Activated CD8-positive, alpha-beta memory T cell treated with anti-CD3 and anti-CD28 coated beads, Interleukin-2, amount 50 U/mL, for 1 hour (primary cell): ENCODE measurements around the gene PPP1CB.
"Not testable (repeated sequence)": the region's sequence is repeated elsewhere in the genome, so short reads cannot be mapped to it uniquely, and the experiment has no call there.

Source experiments
- DNase-seq: peaks from one replicate; pipeline ENCODE4 v3.0.0-alpha.2; 2020; ENCODE audit errors: extremely low read depth

PPP1CB gene

GRCh38 chr2:28751252-28751955 lies at the start of gene PPP1CB:
PPP1CB (plus strand) TSS chr2:28751830; CDS start chr2:28752125, 295 bp downstream.
- peak; percentile 89 for DNase-seq

GRCh38 chr2:28702415-28702861 lies 49.2 kb upstream of the PPP1CB start:
- no peak for DNase-seq

GRCh38 chr2:28702878-28703277 lies 48.8 kb upstream of the PPP1CB start:
- DNase-seq, result no peak

GRCh38 chr2:28704621-28705020 lies 47.0 kb upstream of the PPP1CB start:
- DNase-seq, result no peak

- DNase-seq, result no peak
Observed at GRCh38 chr2:28705751-28706440, 45.7 kb upstream of the PPP1CB start.

GRCh38 chr2:28707592-28707991 lies 44.0 kb upstream of the PPP1CB start:
- no peak for DNase-seq

GRCh38 chr2:28709101-28709500 lies 42.5 kb upstream of the PPP1CB start:
- DNase-seq, result no peak

GRCh38 chr2:28710545-28710944 lies 41.1 kb upstream of the PPP1CB start:
- no peak for DNase-seq

- no peak for DNase-seq
Observed at GRCh38 chr2:28713577-28714298, 37.9 kb upstream of the PPP1CB start.

- DNase-seq, result no peak
Observed at GRCh38 chr2:28716265-28716865, 35.3 kb upstream of the PPP1CB start.

GRCh38 chr2:28717339-28717758 lies 34.3 kb upstream of the PPP1CB start:
- no peak for DNase-seq

GRCh38 chr2:28720345-28720744 lies 31.3 kb upstream of the PPP1CB start:
- DNase-seq, result no peak

GRCh38 chr2:28721601-28722191 lies 29.9 kb upstream of the PPP1CB start:
- DNase-seq, result no peak

- DNase-seq, result no peak
Observed at GRCh38 chr2:28725021-28725711, 26.5 kb upstream of the PPP1CB start.

GRCh38 chr2:28726177-28726576 lies 25.5 kb upstream of the PPP1CB start:
- no peak for DNase-seq

- DNase-seq, result no peak
Observed at GRCh38 chr2:28729698-28730097, 21.9 kb upstream of the PPP1CB start.

GRCh38 chr2:28730641-28731146 lies 20.9 kb upstream of the PPP1CB start:
- DNase-seq, result no peak

GRCh38 chr2:28735511-28735910 lies 16.1 kb upstream of the PPP1CB start:
- no peak for DNase-seq

GRCh38 chr2:28736034-28736433 lies 15.6 kb upstream of the PPP1CB start:
- no peak for DNase-seq

- no peak for DNase-seq
Observed at GRCh38 chr2:28737655-28738054, 14.0 kb upstream of the PPP1CB start.

GRCh38 chr2:28742619-28743018 lies 9.0 kb upstream of the PPP1CB start:
- not testable (repeated sequence) for DNase-seq
